ENCODE measurements around the gene MNAT1.

GRCh38 chr14:60753264-60754119 is 18.9 kb downstream of the MNAT1 start:
- TF ChIP-seq CTCF (IDR thresholded peaks at IDR 0.05; ENCODE audit: borderline replicate concordance, extremely low read depth, low read length, poor library complexity, severe bottlenecking) (no peak), EZH2 (IDR thresholded peaks at IDR 0.05; ENCODE audit: borderline replicate concordance, low read depth, low read length, severe bottlenecking) (no peak)
